NCI-H1048 (cell line): ENCODE results near the gene SRPK3.
"Not testable (repeated sequence)": the region's sequence is repeated elsewhere in the genome, so short reads cannot be mapped to it uniquely, and the experiment has no call there.

Experiments used
- DNase-seq: peaks from one replicate; lab custom pipeline; 2025; lab: John Stamatoyannopoulos, UW

SRPK3 gene

GRCh38 chrX:153807976-153808375 is 27.1 kb downstream of the SRPK3 start:
- DNase-seq = no peak

DNA sequence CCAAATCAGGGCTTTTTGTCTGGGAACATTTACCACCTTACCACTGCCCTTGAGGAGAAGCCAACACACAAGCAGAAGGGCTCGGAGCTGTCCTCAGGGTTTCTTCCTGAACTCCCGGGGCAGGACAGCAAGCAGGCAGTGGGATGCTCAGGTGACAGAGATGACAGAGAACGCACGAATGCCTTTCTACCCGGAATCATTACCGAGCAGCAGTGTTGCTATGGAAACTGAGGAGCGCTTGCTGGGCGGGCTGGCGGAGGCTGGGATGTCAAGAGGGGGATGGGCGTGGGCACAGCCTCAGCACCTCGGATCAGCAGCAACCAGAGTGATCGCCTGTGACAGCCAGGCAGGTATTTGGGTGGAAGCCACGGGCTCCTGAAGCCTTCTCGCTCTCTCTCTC is 31.4 kb downstream of the SRPK3 start:
- DNase-seq = no peak

GRCh38 chrX:153813161-153813560 is 32.3 kb downstream of the SRPK3 start:
- no peak for DNase-seq

DNA sequence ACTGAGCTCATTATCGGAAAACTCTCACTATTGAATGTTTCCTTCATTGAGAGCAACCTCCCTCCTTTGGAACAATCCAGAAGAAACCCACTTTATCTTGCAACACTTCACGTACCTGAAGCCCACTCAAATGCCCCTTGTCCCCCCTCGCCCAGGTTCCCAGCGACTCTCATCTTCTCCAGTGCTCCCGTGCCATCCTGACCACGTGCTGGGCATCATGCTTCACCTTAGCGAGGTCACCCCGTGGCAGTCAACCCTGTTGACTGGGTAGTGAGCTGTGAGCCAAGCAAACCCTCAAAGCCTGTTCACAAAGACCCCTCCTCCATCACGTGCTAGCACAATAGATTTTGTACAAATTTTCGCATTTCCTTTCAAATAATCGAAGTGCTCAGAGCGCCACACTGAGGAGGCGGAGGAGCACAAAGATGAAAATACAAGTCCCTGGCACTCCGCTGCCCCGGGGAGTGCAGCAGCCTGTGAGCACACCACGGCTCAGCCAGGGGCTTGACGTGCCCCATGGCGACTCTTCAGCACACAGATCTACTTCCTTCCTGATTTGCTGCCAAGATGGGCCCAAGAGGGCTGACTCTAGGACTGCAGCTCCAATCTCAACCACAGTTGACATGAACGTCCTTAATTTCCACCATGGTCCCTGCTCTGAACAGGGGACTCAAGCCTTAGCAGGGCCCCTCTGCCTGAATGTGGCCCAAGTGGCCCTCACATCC is 33.9 kb downstream of the SRPK3 start:
- DNase-seq = no peak

GRCh38 chrX:153816831-153817690 is 36.2 kb downstream of the SRPK3 start:
- no peak for DNase-seq

GRCh38 chrX:153818064-153818463 is 37.2 kb downstream of the SRPK3 start:
- DNase-seq = not testable (repeated sequence)

DNA sequence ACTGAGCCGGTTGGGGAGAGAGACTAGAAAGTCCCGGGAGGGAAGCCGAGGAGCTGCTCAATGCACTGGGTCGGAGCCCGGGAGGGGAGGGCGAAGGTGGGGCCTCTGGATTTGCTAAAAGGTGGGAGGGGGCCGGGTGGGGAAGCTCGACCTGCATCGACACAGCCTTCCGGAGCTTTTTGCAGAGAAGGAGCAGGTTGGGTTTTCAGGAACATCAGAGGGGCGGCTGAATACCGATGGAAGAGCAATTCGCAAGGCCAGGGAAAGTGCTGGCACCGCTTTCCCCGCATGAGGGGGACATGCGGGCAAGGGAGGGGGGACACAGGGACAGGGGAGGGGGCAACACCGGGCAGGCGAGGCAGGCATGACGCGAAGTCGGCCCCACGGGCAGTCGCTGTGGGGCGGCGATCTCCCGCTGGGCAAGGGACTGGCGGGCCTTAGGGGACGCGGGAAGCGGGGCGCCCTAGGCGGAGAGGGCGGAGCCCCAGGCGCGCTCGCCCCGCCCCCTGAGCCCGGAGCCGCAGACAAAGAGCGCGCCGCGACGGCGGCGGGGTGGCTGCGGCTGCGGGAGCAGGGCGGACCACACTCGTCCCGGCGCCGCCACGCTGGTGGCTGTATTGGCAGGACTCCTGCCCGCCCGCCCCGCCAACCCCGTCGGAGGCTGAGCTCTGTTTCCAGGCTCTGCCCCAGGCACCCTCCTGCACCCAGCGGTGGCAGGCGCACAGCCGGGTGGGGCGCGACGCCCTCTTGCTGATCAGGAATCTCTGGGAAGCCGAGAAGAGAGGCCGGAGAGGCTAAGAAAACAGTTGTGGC is 37.9 kb downstream of the SRPK3 start:
- no peak for DNase-seq

- no peak for DNase-seq
These were observed 38.7 kb downstream of the SRPK3 start for GRCh38 chrX:153819384-153820040.

DNA sequence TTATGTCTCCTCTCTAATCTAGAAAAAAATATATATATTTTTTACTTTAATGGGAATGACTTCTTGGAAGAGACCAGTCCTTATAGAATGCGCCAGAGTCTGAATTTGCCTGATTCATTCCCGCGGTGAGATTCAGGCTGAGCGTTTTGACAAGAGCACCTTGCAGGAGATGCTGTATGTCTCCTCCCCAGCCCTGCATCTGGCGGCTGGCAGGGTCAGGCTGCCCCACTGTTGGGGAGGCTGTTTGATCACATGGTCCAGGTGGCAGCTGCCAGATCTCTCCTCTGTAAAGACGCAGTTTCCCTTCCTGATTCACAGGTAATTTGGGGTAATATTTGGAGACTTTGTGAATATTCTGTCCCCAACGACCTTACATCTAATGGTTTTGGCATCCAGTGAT is 39.8 kb downstream of the SRPK3 start:
- DNase-seq = no peak

GRCh38 chrX:153821066-153821465 is 40.2 kb downstream of the SRPK3 start:
- DNase-seq = no peak

GRCh38 chrX:153824348-153824747 is 43.5 kb downstream of the SRPK3 start:
- no peak for DNase-seq

DNA sequence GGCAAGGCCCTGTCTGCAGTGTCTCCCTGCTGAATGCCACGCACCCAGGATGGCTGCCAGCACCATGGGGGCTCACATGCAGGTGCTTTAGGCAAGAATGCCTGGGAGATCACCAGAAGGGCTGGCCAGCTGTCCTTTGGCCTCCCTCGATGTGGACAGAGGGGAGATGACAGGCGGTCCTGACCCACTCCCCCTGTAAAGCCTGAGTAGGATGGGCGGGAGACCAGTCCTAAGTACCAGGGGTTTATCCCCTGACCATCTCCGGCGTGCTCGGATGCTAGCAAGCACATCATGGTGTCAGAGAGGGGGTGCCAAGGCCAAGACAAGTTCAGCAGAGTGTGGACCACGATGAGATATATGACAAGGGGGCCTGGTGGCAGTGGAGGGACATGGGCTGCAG is 44.2 kb downstream of the SRPK3 start:
- no peak for DNase-seq

DNA sequence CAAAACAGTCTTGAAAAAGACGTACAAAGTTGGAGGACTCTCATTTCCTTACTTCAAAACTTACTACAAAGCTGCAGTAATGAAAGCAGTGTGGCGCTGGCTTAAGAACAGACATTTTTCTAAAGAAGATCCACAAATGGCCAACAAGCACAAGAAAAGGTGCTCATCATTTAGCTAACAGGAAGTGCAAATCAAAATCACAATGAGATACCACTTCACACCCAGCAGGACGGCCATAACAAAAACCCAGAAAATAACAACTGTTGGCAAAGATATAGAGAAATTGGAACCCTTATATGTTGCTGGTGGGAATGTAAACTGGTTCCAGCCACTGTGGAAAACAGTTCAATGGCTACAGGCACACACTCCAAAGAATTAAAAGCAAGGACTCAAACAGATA is 46.2 kb downstream of the SRPK3 start:
- no peak for DNase-seq

GRCh38 chrX:153827903-153828302 is 47.1 kb downstream of the SRPK3 start:
- DNase-seq = no peak

GRCh38 chrX:153828308-153828707 is 47.5 kb downstream of the SRPK3 start:
- no peak for DNase-seq

- no peak for DNase-seq
These were observed 48.1 kb downstream of the SRPK3 start for GRCh38 chrX:153828723-153829548.

DNA sequence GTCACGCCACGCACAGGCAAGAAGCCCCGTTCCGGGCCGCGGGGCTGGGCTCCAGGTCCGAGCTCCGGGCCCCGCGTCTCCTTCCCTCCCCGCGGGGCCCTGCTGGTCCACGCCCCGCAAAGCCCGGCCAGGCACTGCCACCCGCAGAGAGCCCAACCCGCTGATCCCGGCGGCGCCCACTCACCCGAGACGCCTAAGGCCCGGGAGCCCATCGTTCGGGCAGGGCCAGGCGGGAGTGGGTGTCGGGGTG is 48.6 kb downstream of the SRPK3 start:
- no peak for DNase-seq

- DNase-seq = no peak
These were observed 49.2 kb downstream of the SRPK3 start, which contains the start of gene PDZD4 for GRCh38 chrX:153829799-153830639. PDZD4 (minus strand) TSS chrX:153830544; CDS start chrX:153830298, 246 bp downstream.

GRCh38 chrX:153830640-153831428 is 50.0 kb downstream of the SRPK3 start:
- no peak for DNase-seq
